Mesenchymal stem cell (in vitro differentiated cells and primary cell): ENCODE data around the gene CPNE9.

Source experiments
- DNase-seq: peaks from one replicate; pipeline ENCODE4 v3.0.0-alpha.2; 2013
- H2AFZ ChIP-seq: one replicate; pipeline ENCODE4 v1.6.1; 2013; ENCODE audit warnings: low read depth, mild to moderate bottlenecking, control low read depth, inconsistent platforms, low read length, moderate library complexity
- H2AK5ac ChIP-seq: 2 replicates; pipeline ENCODE4 v1.6.1; 2013; ENCODE audit warnings: low read length, moderate library complexity, mild to moderate bottlenecking, inconsistent platforms; ENCODE audit not compliant: severe bottlenecking
- H2BK120ac ChIP-seq: one replicate; pipeline ENCODE4 v1.6.1; 2013; ENCODE audit warnings: low read depth, mild to moderate bottlenecking, inconsistent platforms, low read length, moderate library complexity
- H2BK12ac ChIP-seq, 2 experiments: one replicate each; pipeline ENCODE4 v1.6.1; 2013; ENCODE audit warnings: inconsistent platforms in 2 of 2, low read length in 2 of 2, mild to moderate bottlenecking in 2 of 2, moderate library complexity in 2 of 2, control low read depth in 1 of 2
- H2BK15ac ChIP-seq: one replicate; pipeline ENCODE4 v1.6.1; 2013; ENCODE audit warnings: mild to moderate bottlenecking, low read depth, inconsistent platforms; ENCODE audit not compliant: poor library complexity, severe bottlenecking
- H2BK5ac ChIP-seq: 2 replicates; pipeline ENCODE4 v1.6.1; 2013; ENCODE audit warnings: low read depth, mild to moderate bottlenecking, low read length, control low read depth, inconsistent platforms; ENCODE audit not compliant: poor library complexity, severe bottlenecking
- H3K14ac ChIP-seq, 2 experiments: one replicate each; pipeline ENCODE4 v1.6.1; 2013; ENCODE audit warnings: inconsistent platforms in 2 of 2, low read length in 2 of 2, control low read depth in 1 of 2, mild to moderate bottlenecking in 1 of 2, moderate library complexity in 1 of 2
- H3K18ac ChIP-seq, 2 experiments: one replicate each; pipeline ENCODE4 v1.6.1; 2013; ENCODE audit warnings: inconsistent platforms in 2 of 2, low read length in 2 of 2, control low read depth in 1 of 2, low read depth in 1 of 2, mild to moderate bottlenecking in 1 of 2
- H3K23ac ChIP-seq, 2 experiments: one replicate each; pipeline ENCODE4 v1.6.1; 2013; ENCODE audit warnings: inconsistent platforms in 2 of 2, low read length in 2 of 2, mild to moderate bottlenecking in 2 of 2, moderate library complexity in 2 of 2, control low read depth in 1 of 2
- H3K27ac ChIP-seq: 2 replicates; pipeline ENCODE4 v1.5.1; 2013; ENCODE audit warnings: mild to moderate bottlenecking, moderate library complexity, low read length, control low read depth, inconsistent platforms; ENCODE audit not compliant: poor library complexity, severe bottlenecking
- H3K27me3 ChIP-seq, 2 experiments: 2 replicates each; pipeline versions ENCODE4 v1.6.1 to v1.7.0; 2013; ENCODE audit warnings: low read length in 2 of 2, mild to moderate bottlenecking in 2 of 2, moderate library complexity in 2 of 2, control low read depth in 1 of 2, inconsistent platforms in 1 of 2; ENCODE audit not compliant: control insufficient read depth in 1 of 2, insufficient read depth in 1 of 2
- H3K36me3 ChIP-seq, 2 experiments: 2 replicates each; pipeline versions ENCODE4 v1.6.1 to v1.7.0; 2013; ENCODE audit warnings: low read length in 2 of 2, control low read depth in 1 of 2, inconsistent platforms in 1 of 2, low read depth in 1 of 2, mild to moderate bottlenecking in 1 of 2; ENCODE audit not compliant: insufficient read depth in 2 of 2, control insufficient read depth in 1 of 2
- H3K4ac ChIP-seq, 2 experiments: one replicate each; pipeline ENCODE4 v1.6.1; 2013; ENCODE audit warnings: inconsistent platforms in 2 of 2, low read length in 2 of 2, mild to moderate bottlenecking in 2 of 2, moderate library complexity in 2 of 2, control low read depth in 1 of 2, low read depth in 1 of 2
- H3K4me1 ChIP-seq: 2 replicates; pipeline ENCODE4 v1.6.1; 2013; ENCODE audit warnings: low read depth, low read length, control low read depth; ENCODE audit not compliant: control insufficient read depth, insufficient read depth
- H3K4me2 ChIP-seq: 2 replicates; pipeline ENCODE4 v1.6.1; 2013; ENCODE audit warnings: low read length, mild to moderate bottlenecking, inconsistent platforms; ENCODE audit not compliant: poor library complexity, severe bottlenecking
- H3K4me3 ChIP-seq, 2 experiments: 2 replicates each; pipeline versions ENCODE4 v1.5.1 to v1.7.0; 2013; ENCODE audit warnings: low read length in 2 of 2, mild to moderate bottlenecking in 2 of 2, control low read depth in 1 of 2, low read depth in 1 of 2; ENCODE audit not compliant: insufficient read depth in 1 of 2
- H3K79me1 ChIP-seq: replicated peaks from 2 replicates; pipeline ENCODE4 v1.6.1; 2013; ENCODE audit warnings: mild to moderate bottlenecking, control low read depth, low read length, inconsistent platforms; ENCODE audit not compliant: poor library complexity, severe bottlenecking
- H3K9ac ChIP-seq: 2 replicates; pipeline ENCODE4 v1.7.0; 2013; ENCODE audit warnings: mild to moderate bottlenecking, low read length, moderate library complexity
- H3K9me3 ChIP-seq: 2 replicates; pipeline ENCODE4 v1.7.0; 2013; ENCODE audit warnings: mild to moderate bottlenecking, low read length; ENCODE audit not compliant: control insufficient read depth
- H4K8ac ChIP-seq: one replicate; pipeline ENCODE4 v1.6.1; 2013; ENCODE audit warnings: inconsistent platforms, mild to moderate bottlenecking, low read length, moderate library complexity
- H4K91ac ChIP-seq: one replicate; pipeline ENCODE4 v1.6.1; 2013; ENCODE audit warnings: mild to moderate bottlenecking, low read length, inconsistent platforms
- WGBS: methylation state at CpG from one replicate; pipeline ENCODE4 v1.1.7; 2013; ENCODE audit warnings: mixed read lengths; 5-methylcytosine and 5-hydroxymethylcytosine counted together

CPNE9 gene

DNA sequence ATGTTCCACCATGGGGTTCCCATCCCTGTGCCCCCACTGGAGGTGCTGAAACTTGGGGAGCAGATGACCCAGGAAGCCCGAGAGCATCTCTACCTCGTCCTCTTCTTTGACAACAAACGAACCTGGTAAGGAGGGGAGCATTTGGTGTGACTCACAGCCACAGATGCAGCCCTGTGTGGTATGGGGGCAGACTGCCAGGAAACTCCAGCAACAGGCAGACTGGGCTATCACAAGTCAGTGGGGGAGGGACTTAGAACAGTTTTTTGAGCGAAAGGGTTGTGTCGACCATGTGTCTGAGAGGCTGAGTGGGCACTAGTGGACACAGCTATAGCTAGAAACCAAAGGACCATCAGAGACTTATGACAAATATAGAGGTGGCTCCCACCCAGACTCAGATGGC lies 42.7 kb downstream of the CPNE9 start:
- Histone ChIP-seq H2BK120ac (no peak overlapping the region), H4K91ac (no peak overlapping the region), H3K4me3 (no peak overlapping the region), H3K27ac (peak overlapping the region; percentile 26), H3K79me1 (peaks cover 36% of the 10 kb centered on the region), H3K4me1 (peaks cover 22% of the 10 kb centered on the region), H4K8ac (no peak overlapping the region), H2BK5ac (no peak overlapping the region), H2AK5ac (no peak overlapping the region), H3K36me3 (peaks cover 68 to 76% of the 10 kb centered on the region in 2 experiments), H3K9me3 (no peaks in the 10 kb centered on the region), H2AFZ (no peak overlapping the region), H3K23ac (no peak overlapping the region), H3K4ac (no peak overlapping the region), H3K9ac (peak overlapping the region; percentile 32), H3K4me2 (no peak overlapping the region), H3K27me3 (no peaks in the 10 kb centered on the region), H2BK12ac (peak overlapping the region in 1 of 2 experiments; percentile 34), H3K14ac (no peak overlapping the region), H3K18ac (no peak overlapping the region), H2BK15ac (no peak overlapping the region)
- peak; percentile 72 for DNase-seq
- WGBS: 58% methylated on average over 3 of the region's 5 CpGs

DNA sequence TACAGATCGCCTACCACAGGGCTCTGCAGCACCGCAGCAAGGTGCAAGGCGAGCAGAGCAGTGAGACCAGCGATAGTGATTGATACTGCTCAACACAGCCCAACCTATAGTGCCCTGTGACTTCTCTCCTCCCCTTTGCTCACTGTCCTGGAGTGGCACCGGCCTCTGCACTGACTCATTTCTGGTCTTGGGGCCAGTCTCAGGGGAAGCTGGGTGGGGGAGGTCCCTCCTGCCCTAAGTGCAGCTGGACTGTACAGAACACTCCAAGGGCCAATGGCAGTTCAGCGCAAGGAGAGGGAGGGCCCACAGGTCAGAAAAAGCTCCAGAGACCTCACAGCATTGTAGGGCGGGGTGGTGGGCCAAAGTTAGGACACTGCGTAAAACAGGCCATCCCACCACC lies 43.6 kb downstream of the CPNE9 start:
- peak overlapping the region; percentile 70 for H4K8ac ChIP-seq
- H3K9ac ChIP-seq: no peak overlapping the region
- H3K79me1 ChIP-seq: peaks cover 38% of the 10 kb centered on the region
- H3K9me3 ChIP-seq: no peaks in the 10 kb centered on the region
- peaks cover 65 to 76% of the 10 kb centered on the region in 2 experiments for H3K36me3 ChIP-seq
- H3K14ac ChIP-seq: no peak overlapping the region
- H2BK12ac ChIP-seq: peak overlapping the region in 1 of 2 experiments; percentile 63
- H3K4me3 ChIP-seq: peak overlapping the region in 1 of 2 experiments; percentile 42
- no peak overlapping the region for H2BK5ac ChIP-seq
- no peak overlapping the region for H2AFZ ChIP-seq
- H3K4me1 ChIP-seq: peaks cover 26% of the 10 kb centered on the region
- no peak overlapping the region for H3K4me2 ChIP-seq
- peak overlapping the region in 1 of 2 experiments; percentile 49 for H3K4ac ChIP-seq
- H2BK15ac ChIP-seq: peak overlapping the region; percentile 50
- peak overlapping the region; percentile 35 for H2BK120ac ChIP-seq
- 59% methylated on average over 3 of the region's 8 CpGs for WGBS
- peak overlapping the region in 1 of 2 experiments; percentile 16 for H3K23ac ChIP-seq
- peak overlapping the region; percentile 83 for H4K91ac ChIP-seq
- H3K27me3 ChIP-seq: no peaks in the 10 kb centered on the region
- H2AK5ac ChIP-seq: no peak overlapping the region
- peak; percentile 85 for DNase-seq
- H3K18ac ChIP-seq: peak overlapping the region; percentile 23 to 81
- peak overlapping the region; percentile 1 for H3K27ac ChIP-seq

DNA sequence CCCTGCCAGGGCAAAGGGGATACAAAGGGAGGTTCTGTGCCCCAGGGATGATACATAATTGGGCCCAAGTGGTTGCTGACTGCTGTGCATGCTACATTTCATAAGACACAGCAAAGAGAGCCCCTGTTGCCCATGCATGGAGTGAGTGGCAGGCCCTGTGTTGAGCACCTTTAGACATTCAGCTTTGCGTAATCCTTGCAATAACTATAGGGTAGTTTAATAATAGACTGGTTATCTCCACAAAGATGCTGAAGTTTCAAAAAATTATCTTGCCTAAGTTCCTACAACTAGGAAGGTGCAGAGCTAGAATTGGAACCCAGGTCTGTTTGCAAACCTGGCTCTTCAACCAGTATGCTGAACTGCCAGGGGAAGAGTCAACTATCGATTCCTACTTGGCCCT lies 44.4 kb downstream of the CPNE9 start:
- Histone ChIP-seq H3K27ac (no peak overlapping the region), H4K8ac (no peak overlapping the region), H2BK5ac (no peak overlapping the region), H2AK5ac (no peak overlapping the region), H4K91ac (peak overlapping the region; percentile 12), H3K36me3 (peaks cover 64 to 76% of the 10 kb centered on the region in 2 experiments), H3K4me2 (no peak overlapping the region), H3K9me3 (no peaks in the 10 kb centered on the region), H3K18ac (no peak overlapping the region), H3K4ac (no peak overlapping the region), H3K79me1 (peaks cover 35% of the 10 kb centered on the region), H3K4me1 (peaks cover 26% of the 10 kb centered on the region), H3K9ac (no peak overlapping the region), H2AFZ (no peak overlapping the region), H3K27me3 (no peaks in the 10 kb centered on the region), H2BK120ac (no peak overlapping the region), H3K23ac (peak overlapping the region in 1 of 2 experiments; percentile 29), H3K14ac (no peak overlapping the region), H3K4me3 (peak overlapping the region in 1 of 2 experiments; percentile 9), H2BK15ac (no peak overlapping the region), H2BK12ac (no peak overlapping the region)
- WGBS: 100% methylated on average over 2 of the region's 2 CpGs
- no peak for DNase-seq

DNA sequence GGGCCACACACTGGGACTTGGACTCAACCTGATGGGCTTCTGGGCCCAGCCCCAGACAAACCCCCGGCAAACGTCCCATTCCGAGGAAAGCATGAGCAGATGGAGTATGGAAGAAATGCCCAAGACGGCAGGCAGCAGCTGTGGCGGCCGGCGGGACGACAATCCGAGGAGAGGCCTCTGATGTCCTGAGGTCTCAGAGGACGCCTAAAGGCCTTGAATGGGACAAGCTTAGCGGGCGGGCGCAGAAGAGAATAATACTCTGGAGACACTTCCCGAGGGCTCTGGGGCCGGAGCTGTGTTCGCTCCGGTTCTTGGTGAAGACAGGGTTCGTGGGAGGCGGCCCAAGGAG lies 45.6 kb downstream of the CPNE9 start:
- H3K9ac ChIP-seq: peak overlapping the region; percentile 93
- peak overlapping the region; percentile 45 for H2BK120ac ChIP-seq
- H2BK5ac ChIP-seq: peak overlapping the region; percentile 68
- H3K27ac ChIP-seq: peak overlapping the region; percentile 97
- peak overlapping the region; percentile 85 for H4K8ac ChIP-seq
- peaks cover 26% of the 10 kb centered on the region for H3K4me1 ChIP-seq
- peak overlapping the region; percentile 69 for H3K4me2 ChIP-seq
- no peaks in the 10 kb centered on the region for H3K27me3 ChIP-seq
- H3K14ac ChIP-seq: peak overlapping the region in 1 of 2 experiments; percentile 88
- H2AK5ac ChIP-seq: peak overlapping the region; percentile 12
- H2BK15ac ChIP-seq: peak overlapping the region; percentile 60
- peak overlapping the region; percentile 36 for H4K91ac ChIP-seq
- peak overlapping the region in 1 of 2 experiments; percentile 77 for H3K23ac ChIP-seq
- H2BK12ac ChIP-seq: peak overlapping the region; percentile 64 to 67
- no peaks in the 10 kb centered on the region for H3K9me3 ChIP-seq
- H2AFZ ChIP-seq: peak overlapping the region; percentile 51
- peaks cover 52 to 69% of the 10 kb centered on the region in 2 experiments for H3K36me3 ChIP-seq
- peak overlapping the region; percentile 80 to 93 for H3K18ac ChIP-seq
- peaks cover 33% of the 10 kb centered on the region for H3K79me1 ChIP-seq
- DNase-seq: no peak
- peak overlapping the region; percentile 56 to 100 for H3K4me3 ChIP-seq
- 10% methylated on average over 19 of the region's 19 CpGs for WGBS
- H3K4ac ChIP-seq: peak overlapping the region; percentile 82 to 88
